Epithelial cell of proximal tubule (primary cell): Measurements from ENCODE around the gene CCDC187. TPM values are rescaled to one million over a fixed set of nuclear protein-coding genes. Genes with fewer than 3 reads are reported as not detected.

Experiments
- DNase-seq: peaks from one replicate; pipeline ENCODE4 v3.0.0-alpha.2; 2011; ENCODE audit warnings: low read depth
- H3K4me3 ChIP-seq: 2 replicates; pipeline ENCODE4 v1.5.1; 2011; ENCODE audit warnings: low read depth, mild to moderate bottlenecking, low read length
- total RNA-seq: library from RNA; depleted of rRNA; stranded (reverse); fragments of >200 nt; gene quantifications from 2 replicates; pipeline ENCODE4 v1.2.3, GENCODE V29; 2015
- TF ChIP-seq, protein P1 (sequence below): conservative IDR thresholded peaks from 2 replicates; pipeline ENCODE4 v1.5.1; 2012; ENCODE audit warnings: low read depth, mild to moderate bottlenecking, low read length

Gene CCDC187
- total RNA-seq, 1 donor from 2014 or later = 0.75 TPM

DNA sequence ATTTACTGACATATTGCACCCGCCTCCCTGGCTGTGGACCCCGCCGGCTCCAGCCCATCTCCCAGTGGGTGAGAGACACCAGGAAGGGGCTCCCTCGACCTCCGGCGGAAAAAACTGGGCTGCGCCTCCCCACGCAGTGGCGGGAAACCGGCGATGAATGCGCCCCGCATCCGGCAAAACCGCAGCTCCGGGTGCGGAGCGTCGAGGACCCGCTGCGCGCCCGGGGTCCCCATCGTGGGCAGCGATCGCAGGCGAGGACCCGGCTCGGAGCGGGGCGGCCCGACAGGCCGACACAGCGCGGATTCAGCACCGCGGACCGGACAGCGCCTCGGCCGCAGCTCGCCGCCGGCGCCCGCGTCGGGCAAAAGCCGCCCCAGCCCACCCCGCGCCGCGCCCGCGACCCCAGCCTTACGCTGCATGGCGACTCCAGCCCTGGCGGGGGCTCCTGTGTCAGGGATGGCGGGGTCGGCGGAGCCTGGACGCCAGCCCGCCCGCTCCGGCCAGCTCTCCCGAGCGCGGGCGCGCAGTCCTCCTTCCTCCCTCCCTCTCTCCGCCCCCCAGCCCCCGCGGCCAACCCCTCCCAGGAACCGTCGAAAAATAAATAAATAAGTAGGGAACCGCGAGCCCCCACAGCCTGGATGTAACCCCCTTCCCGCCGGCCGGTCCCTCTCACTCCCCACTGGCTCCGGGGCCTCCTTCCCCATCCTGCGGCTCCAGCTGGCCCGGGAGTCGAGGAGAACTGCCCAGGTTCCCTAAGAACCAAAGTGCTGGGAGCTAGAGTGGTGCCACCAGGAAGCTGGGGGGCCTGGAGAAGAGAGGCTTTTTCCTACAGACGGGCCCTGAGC lies 102.1 kb downstream of the CCDC187 start:
- TF ChIP-seq, protein P1, sequence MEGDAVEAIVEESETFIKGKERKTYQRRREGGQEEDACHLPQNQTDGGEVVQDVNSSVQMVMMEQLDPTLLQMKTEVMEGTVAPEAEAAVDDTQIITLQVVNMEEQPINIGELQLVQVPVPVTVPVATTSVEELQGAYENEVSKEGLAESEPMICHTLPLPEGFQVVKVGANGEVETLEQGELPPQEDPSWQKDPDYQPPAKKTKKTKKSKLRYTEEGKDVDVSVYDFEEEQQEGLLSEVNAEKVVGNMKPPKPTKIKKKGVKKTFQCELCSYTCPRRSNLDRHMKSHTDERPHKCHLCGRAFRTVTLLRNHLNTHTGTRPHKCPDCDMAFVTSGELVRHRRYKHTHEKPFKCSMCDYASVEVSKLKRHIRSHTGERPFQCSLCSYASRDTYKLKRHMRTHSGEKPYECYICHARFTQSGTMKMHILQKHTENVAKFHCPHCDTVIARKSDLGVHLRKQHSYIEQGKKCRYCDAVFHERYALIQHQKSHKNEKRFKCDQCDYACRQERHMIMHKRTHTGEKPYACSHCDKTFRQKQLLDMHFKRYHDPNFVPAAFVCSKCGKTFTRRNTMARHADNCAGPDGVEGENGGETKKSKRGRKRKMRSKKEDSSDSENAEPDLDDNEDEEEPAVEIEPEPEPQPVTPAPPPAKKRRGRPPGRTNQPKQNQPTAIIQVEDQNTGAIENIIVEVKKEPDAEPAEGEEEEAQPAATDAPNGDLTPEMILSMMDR = no peak
- H3K4me3 ChIP-seq = no peak overlapping the region
- no peak for DNase-seq

DNA sequence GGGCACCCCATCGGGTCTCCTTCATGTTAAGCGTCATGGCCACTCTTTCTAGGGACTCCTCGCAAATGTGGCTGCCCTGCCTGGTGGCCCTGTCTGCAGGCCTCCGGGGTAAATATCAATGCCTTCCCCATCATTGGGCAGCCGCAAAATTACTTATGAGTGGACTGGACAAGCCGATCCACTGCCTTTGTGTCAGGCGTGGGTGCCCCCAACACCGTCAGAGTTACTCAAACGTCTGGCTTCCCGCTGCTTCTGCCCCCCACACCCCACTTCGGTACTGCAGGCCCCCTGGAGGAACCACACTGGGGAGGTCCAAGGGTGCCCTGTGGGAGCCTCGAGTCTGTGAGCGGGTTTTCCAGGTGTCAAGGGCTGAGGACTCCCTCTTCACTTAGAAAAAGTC lies 102.7 kb downstream of the CCDC187 start:
- TF ChIP-seq, protein P1 = no peak
- no peak for DNase-seq
- no peak overlapping the region for H3K4me3 ChIP-seq

DNA sequence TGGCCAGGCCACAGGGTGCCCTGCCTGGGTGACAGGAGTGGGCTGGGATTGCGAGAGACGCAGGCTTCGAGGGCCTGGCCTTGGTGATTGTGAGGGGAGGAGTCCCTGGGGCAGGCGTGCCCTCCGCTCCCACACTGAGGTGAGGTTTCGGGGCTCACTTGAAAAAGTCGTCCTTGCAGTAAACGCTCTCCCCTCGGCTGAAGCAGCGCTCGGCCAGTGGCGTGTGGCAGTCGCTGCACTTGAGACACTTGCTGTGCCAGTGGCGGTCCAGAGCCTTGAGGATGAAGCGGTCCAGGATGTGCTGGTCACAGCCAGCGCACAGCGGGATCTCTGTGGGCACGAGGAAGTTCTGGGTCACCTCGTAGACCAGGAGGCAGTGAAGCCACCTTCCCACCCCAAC lies 103.5 kb downstream of the CCDC187 start:
- H3K4me3 ChIP-seq = no peak overlapping the region
- TF ChIP-seq, protein P1 = no peak
- no peak for DNase-seq

Other genes with a start within 250 kb of the CCDC187 start
- 21.3 and 23.9 TPM in 2 replicates for gene NACC2, start 208.8 kb downstream of the CCDC187 start, total RNA-seq
- 37.5 and 51.7 TPM in 2 replicates for gene TMEM250, start 185.2 kb downstream of the CCDC187 start, total RNA-seq
- not detected in 2 replicates for gene LHX3, start 99.0 kb downstream of the CCDC187 start, total RNA-seq
- 17.8 and 19.2 TPM in 2 replicates for gene QSOX2, start 58.3 kb downstream of the CCDC187 start, total RNA-seq
- gene GPSM1, start 23.4 kb upstream of the CCDC187 start, total RNA-seq = 21.1 and 28.2 TPM in 2 replicates
- 67.2 and 73.6 TPM in 2 replicates for gene DNLZ, start 59.6 kb upstream of the CCDC187 start, total RNA-seq
- 1.2 and 1.4 TPM in 2 replicates for gene CARD9, start 69.6 kb upstream of the CCDC187 start, total RNA-seq
- 15.0 and 22.4 TPM in 2 replicates for gene SNAPC4, start 96.1 kb upstream of the CCDC187 start, total RNA-seq
- 57.5 and 87.6 TPM in 2 replicates for gene ENTR1, start 106.5 kb upstream of the CCDC187 start, total RNA-seq
- 50.7 and 82.5 TPM in 2 replicates for gene PMPCA, start 106.6 kb upstream of the CCDC187 start, total RNA-seq
- 20.3 and 21.1 TPM in 2 replicates for gene INPP5E, start 135.8 kb upstream of the CCDC187 start, total RNA-seq
- 36.4 and 41.7 TPM in 2 replicates for gene SEC16A, start 178.9 kb upstream of the CCDC187 start, total RNA-seq
- 17.1 and 39.7 TPM in 2 replicates for gene NOTCH1, start 242.0 kb upstream of the CCDC187 start, total RNA-seq